ENCODE data around the gene CLPTM1L.

GRCh38 chr5:1268666-1269065, 76.2 kb downstream of the CLPTM1L start:
- TF ChIP-seq, protein P1, sequence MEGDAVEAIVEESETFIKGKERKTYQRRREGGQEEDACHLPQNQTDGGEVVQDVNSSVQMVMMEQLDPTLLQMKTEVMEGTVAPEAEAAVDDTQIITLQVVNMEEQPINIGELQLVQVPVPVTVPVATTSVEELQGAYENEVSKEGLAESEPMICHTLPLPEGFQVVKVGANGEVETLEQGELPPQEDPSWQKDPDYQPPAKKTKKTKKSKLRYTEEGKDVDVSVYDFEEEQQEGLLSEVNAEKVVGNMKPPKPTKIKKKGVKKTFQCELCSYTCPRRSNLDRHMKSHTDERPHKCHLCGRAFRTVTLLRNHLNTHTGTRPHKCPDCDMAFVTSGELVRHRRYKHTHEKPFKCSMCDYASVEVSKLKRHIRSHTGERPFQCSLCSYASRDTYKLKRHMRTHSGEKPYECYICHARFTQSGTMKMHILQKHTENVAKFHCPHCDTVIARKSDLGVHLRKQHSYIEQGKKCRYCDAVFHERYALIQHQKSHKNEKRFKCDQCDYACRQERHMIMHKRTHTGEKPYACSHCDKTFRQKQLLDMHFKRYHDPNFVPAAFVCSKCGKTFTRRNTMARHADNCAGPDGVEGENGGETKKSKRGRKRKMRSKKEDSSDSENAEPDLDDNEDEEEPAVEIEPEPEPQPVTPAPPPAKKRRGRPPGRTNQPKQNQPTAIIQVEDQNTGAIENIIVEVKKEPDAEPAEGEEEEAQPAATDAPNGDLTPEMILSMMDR (IDR thresholded peaks at IDR 0.05), result no peak
- TF ChIP-seq EZH2 (IDR thresholded peaks at IDR 0.05; ENCODE audit: borderline replicate concordance, insufficient read depth, low read depth, low read length, poor library complexity, severe bottlenecking), result no peak
